OCI-M2 (cell line): ENCODE results near the gene DGCR6.
"Not testable (repeated sequence)": the region's sequence is repeated elsewhere in the genome, so short reads cannot be mapped to it uniquely, and the experiment has no call there.

Experiments used
- DNase-seq: peaks from one replicate; lab custom pipeline; 2025; ENCODE audit not compliant: unreplicated experiment; lab: John Stamatoyannopoulos, UW

Gene DGCR6

GRCh38 chr22:18959741-18960140 is 53.6 kb downstream of the DGCR6 start:
- DNase-seq = not testable (repeated sequence)

- not testable (repeated sequence) for DNase-seq
Measured at GRCh38 chr22:18960166-18960820, 54.2 kb downstream of the DGCR6 start.

- not testable (repeated sequence) for DNase-seq
Measured at GRCh38 chr22:18961201-18961600, 55.1 kb downstream of the DGCR6 start.
